K562 (cell line): Measurements from ENCODE around the gene MN1. TPM values are rescaled to one million over a fixed set of nuclear protein-coding genes. Genes with fewer than 3 reads are reported as not detected.

Experiments
- GABPB1 ChIP-seq: sonication (generic); formaldehyde crosslinking; IDR thresholded peaks from 2 replicates; pipeline ENCODE4 v1.8.0; 2022; ENCODE audit warnings: mild to moderate bottlenecking, missing genetic modification reagents
- ILF3 ChIP-seq: fragments of 450-650 bp; IDR thresholded peaks from 2 replicates; pipeline ENCODE4 v1.6.1; 2018; ENCODE audit warnings: antibody characterized with exemption, mild to moderate bottlenecking, moderate library complexity, borderline replicate concordance
- MEIS2 ChIP-seq: fragments of 450-650 bp; IDR thresholded peaks from 2 replicates; pipeline ENCODE4 v1.6.1; 2014; ENCODE audit warnings: mild to moderate bottlenecking; ENCODE audit not compliant: partially characterized antibody
- NFE2 ChIP-seq: IDR thresholded peaks from 2 replicates; pipeline ENCODE4 v1.6.1; 2014; ENCODE audit warnings: antibody characterized with exemption, low read depth
- PHF21A ChIP-seq: fragments of 450-650 bp; IDR thresholded peaks from 2 replicates; pipeline ENCODE4 v1.6.1; 2017; ENCODE audit warnings: low read depth, borderline replicate concordance
- PRPF4 ChIP-seq: fragments of 200-400 bp; formaldehyde crosslinking; IDR thresholded peaks from one replicate; pipeline ENCODE4 v1.6.1; 2017; ENCODE audit warnings: low read length, low read depth, mild to moderate bottlenecking; ENCODE audit not compliant: insufficient read depth, poor library complexity, severe bottlenecking
- RB1 ChIP-seq: fragments of 450-650 bp; IDR thresholded peaks from 2 replicates; pipeline ENCODE4 v1.6.1; 2017; ENCODE audit warnings: low read depth, mild to moderate bottlenecking
- RBM25 ChIP-seq: fragments of 200-400 bp; formaldehyde crosslinking; IDR thresholded peaks from 2 replicates; pipeline ENCODE4 v1.6.1; 2018; ENCODE audit warnings: low read length, low read depth, moderate library complexity; ENCODE audit not compliant: severe bottlenecking
- SPI1 ChIP-seq: IDR thresholded peaks from 2 replicates; pipeline ENCODE4 v1.6.1; 2011; ENCODE audit warnings: low read depth, low read length, control low read depth, borderline replicate concordance
- ZNF134 ChIP-seq: fragments of 250-450 bp; sonication (Bioruptor Pico); conservative IDR thresholded peaks from 2 replicates; pipeline ENCODE4 v1.4.0; 2020
- ZNF79 ChIP-seq: fragments of 250-450 bp; sonication (Bioruptor Pico); IDR thresholded peaks from 2 replicates; pipeline ENCODE4 v1.4.0; 2020; ENCODE audit warnings: low read depth, mild to moderate bottlenecking, moderate library complexity
- ZNF830 ChIP-seq: fragments of 250-450 bp; sonication (Bioruptor Pico); IDR thresholded peaks from 2 replicates; pipeline ENCODE4 v1.5.0; 2021; ENCODE audit warnings: mild to moderate bottlenecking
- polyA plus RNA-seq, 8 experiments: library from polyadenylated mRNA; depleted of rRNA in 4 of 8; stranded (reverse) in 5 of 8; unstranded in 3 of 8; fragments of >200 nt; fragmentation: Nextera tagmentation in 2 of 8; fragmentation: Illumina TruSeq in 1 of 8; extraction: Ambion mirVana in 2 of 8; extraction: Trizol in 1 of 8; gene quantifications; 2 replicates each; pipeline versions ENCODE4 v1.2.1 to v1.2.3, GENCODE V29; 2011 to 2014; ENCODE audit warnings: inconsistent platforms in 1 of 8, missing spikeins in 1 of 8
- total RNA-seq, 7 experiments: library from RNA; depleted of rRNA in 6 of 7; stranded (reverse); fragments of >200 nt in 6 of 7; fragmentation: Illumina TruSeq in 2 of 7; extraction: Trizol in 2 of 7; gene quantifications; 2 replicates each; pipeline versions ENCODE4 v1.2.1 to v1.2.3, GENCODE V29; 2011 to 2021; ENCODE audit warnings: low replicate concordance in 1 of 7
- TF ChIP-seq, protein P1 (sequence below): fragments of 250-450 bp; sonication (Bioruptor Pico); IDR thresholded peaks from 2 replicates; pipeline ENCODE4 v1.8.0; 2021; ENCODE audit warnings: moderate library complexity, mild to moderate bottlenecking, inconsistent platforms
- TF ChIP-seq, protein P2 (sequence below): sonication (generic); formaldehyde crosslinking; IDR thresholded peaks from 2 replicates; pipeline ENCODE4 v1.8.1; 2023; ENCODE audit warnings: mild to moderate bottlenecking, missing genetic modification reagents
- TF ChIP-seq, protein P3 (sequence below), 2 experiments: fragments of 150-350 bp in 1 of 2; IDR thresholded peaks; 2 replicates each; pipeline ENCODE4 v1.6.1; 2012 to 2016; ENCODE audit warnings: low read depth in 2 of 2, low read length in 2 of 2, mild to moderate bottlenecking in 1 of 2, moderate library complexity in 1 of 2

Gene MN1
- total and polyA plus RNA-seq, 9 of the 15 experiments (the other 6 are each of a cell fraction or from before 2014, with no cell fraction given): under 0.01 to 0.05 (median 0.03) TPM; not detected in 5

DNA sequence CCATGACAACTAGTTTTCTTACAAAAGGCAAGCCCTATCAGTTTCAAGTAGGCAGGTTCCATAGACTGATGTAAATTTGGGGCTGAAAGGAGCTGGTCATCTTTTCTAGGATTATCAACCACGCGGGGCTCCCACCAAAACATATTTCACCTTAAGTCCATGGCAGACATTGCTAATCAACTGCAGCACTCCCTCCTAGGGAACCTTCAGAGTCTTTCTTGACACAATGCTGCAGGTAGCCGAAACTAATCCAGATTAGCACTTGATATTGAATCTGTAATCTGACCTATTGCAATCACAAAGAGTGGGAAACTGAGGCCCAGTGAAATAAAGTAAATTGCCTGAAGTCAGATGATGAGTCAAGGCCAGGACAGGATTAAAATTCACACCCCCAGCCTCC, 32.5 kb downstream of the MN1 start (continued):
- TF ChIP-seq, protein P1, sequence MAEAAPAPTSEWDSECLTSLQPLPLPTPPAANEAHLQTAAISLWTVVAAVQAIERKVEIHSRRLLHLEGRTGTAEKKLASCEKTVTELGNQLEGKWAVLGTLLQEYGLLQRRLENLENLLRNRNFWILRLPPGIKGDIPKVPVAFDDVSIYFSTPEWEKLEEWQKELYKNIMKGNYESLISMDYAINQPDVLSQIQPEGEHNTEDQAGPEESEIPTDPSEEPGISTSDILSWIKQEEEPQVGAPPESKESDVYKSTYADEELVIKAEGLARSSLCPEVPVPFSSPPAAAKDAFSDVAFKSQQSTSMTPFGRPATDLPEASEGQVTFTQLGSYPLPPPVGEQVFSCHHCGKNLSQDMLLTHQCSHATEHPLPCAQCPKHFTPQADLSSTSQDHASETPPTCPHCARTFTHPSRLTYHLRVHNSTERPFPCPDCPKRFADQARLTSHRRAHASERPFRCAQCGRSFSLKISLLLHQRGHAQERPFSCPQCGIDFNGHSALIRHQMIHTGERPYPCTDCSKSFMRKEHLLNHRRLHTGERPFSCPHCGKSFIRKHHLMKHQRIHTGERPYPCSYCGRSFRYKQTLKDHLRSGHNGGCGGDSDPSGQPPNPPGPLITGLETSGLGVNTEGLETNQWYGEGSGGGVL (CRISPR knock-in tag): no peak
- no peak for TF ChIP-seq PRPF4
- TF ChIP-seq, protein P2, sequence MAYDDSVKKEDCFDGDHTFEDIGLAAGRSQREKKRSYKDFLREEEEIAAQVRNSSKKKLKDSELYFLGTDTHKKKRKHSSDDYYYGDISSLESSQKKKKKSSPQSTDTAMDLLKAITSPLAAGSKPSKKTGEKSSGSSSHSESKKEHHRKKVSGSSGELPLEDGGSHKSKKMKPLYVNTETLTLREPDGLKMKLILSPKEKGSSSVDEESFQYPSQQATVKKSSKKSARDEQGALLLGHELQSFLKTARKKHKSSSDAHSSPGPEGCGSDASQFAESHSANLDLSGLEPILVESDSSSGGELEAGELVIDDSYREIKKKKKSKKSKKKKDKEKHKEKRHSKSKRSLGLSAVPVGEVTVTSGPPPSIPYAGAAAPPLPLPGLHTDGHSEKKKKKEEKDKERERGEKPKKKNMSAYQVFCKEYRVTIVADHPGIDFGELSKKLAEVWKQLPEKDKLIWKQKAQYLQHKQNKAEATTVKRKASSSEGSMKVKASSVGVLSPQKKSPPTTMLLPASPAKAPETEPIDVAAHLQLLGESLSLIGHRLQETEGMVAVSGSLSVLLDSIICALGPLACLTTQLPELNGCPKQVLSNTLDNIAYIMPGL (CRISPR knock-in tag): no peak
- TF ChIP-seq RB1: no peak
- TF ChIP-seq MEIS2: no peak
- TF ChIP-seq GABPB1 (CRISPR knock-in tag): no peak
- no peak for TF ChIP-seq ILF3
- TF ChIP-seq, protein P3, sequence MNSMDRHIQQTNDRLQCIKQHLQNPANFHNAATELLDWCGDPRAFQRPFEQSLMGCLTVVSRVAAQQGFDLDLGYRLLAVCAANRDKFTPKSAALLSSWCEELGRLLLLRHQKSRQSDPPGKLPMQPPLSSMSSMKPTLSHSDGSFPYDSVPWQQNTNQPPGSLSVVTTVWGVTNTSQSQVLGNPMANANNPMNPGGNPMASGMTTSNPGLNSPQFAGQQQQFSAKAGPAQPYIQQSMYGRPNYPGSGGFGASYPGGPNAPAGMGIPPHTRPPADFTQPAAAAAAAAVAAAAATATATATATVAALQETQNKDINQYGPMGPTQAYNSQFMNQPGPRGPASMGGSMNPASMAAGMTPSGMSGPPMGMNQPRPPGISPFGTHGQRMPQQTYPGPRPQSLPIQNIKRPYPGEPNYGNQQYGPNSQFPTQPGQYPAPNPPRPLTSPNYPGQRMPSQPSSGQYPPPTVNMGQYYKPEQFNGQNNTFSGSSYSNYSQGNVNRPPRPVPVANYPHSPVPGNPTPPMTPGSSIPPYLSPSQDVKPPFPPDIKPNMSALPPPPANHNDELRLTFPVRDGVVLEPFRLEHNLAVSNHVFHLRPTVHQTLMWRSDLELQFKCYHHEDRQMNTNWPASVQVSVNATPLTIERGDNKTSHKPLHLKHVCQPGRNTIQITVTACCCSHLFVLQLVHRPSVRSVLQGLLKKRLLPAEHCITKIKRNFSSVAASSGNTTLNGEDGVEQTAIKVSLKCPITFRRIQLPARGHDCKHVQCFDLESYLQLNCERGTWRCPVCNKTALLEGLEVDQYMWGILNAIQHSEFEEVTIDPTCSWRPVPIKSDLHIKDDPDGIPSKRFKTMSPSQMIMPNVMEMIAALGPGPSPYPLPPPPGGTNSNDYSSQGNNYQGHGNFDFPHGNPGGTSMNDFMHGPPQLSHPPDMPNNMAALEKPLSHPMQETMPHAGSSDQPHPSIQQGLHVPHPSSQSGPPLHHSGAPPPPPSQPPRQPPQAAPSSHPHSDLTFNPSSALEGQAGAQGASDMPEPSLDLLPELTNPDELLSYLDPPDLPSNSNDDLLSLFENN (IDR thresholded peaks at IDR 0.05; ENCODE audit: low read depth in 2 of 2, low read length in 2 of 2): 0 out of 4 replicates have a peak, but pooled peaks of 1 of the 2 experiments have one; percentile 34
- TF ChIP-seq NFE2: no peak
- no peak for TF ChIP-seq ZNF79 (CRISPR knock-in tag)
- TF ChIP-seq ZNF134: no peak
- no peak for TF ChIP-seq PHF21A
- peak; percentile 12 for TF ChIP-seq RBM25
- TF ChIP-seq SPI1: no peak
- no peak for TF ChIP-seq ZNF830
